ENCODE measurements around the gene GMDS. TPM values are rescaled to one million over a fixed set of nuclear protein-coding genes. Genes with fewer than 3 reads are reported as not detected.
A peak's percentile ranks its signal among the peaks of the same experiment; 100 is the strongest.

GMDS gene
- total RNA-seq, 1 experiment from 2014 or later = 27.6 TPM

DNA sequence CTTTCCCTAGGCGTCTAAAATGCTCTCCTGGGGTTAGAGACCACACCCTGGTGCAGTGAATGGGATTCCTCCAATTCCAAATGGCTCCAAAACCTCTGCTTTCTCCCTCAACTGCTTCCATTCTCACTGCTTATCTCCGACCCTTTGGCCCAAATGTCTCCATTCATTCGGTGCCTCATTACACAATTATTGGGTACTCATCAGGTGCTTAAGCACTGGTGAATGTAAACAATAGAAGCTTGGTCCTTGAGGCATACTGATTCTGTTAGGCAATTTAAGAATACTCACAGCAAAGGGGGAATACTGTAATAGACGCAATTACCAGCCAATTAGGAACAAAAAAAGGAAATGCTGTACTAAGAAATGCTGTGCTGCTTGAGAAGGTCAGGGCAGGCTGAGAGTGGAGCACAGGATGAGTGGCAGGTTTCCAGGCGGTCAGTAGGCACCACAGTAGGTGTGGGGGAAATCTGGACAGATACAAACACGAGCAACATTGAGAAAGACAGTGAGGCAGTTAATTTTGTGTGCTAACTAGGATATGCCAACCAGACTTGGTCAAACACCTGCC is 23.0 kb downstream of the GMDS start:
- H2AK5ac ChIP-seq (ENCODE audit: insufficient read length, low read length) = no peak overlapping the region
- no peak overlapping the region for H3K27ac ChIP-seq (ENCODE audit: insufficient read length, low read depth, low read length)
- no peak overlapping the region for H3K9ac ChIP-seq (ENCODE audit: extremely low read depth, insufficient read length, low read length)
- H4K91ac ChIP-seq (ENCODE audit: insufficient read length, low read depth, low read length) = no peak overlapping the region
- Mint-ChIP-seq H3K27ac (peak overlapping the region in 1 of 3 experiments; percentile 72; a peak in 1 of 7 replicates), H3K36me3 (ENCODE audit: insufficient read depth in 1 of 3, low read depth in 3 of 3) (no peaks in the 10 kb centered on the region), H3K27me3 (ENCODE audit: low read depth) (no peaks in the 10 kb centered on the region), H3K4me3 (no peak overlapping the region), H3K9me3 (no peaks in the 10 kb centered on the region), H3K4me1 (peaks cover 13 to 24% of the 10 kb centered on the region in 2 experiments)
- H4K8ac ChIP-seq (replicated peaks; ENCODE audit: insufficient read length, low read depth, low read length) = no peak overlapping the region
- no peak overlapping the region for H4K5ac ChIP-seq (ENCODE audit: insufficient read length, low read depth, low read length)
- H3K4ac ChIP-seq (ENCODE audit: low read depth, low read length) = no peak overlapping the region
- no peak overlapping the region for H3K4me2 ChIP-seq (ENCODE audit: insufficient read depth, insufficient read length, low read length)
- H3K79me1 ChIP-seq (ENCODE audit: insufficient read depth, low read depth, low read length, poor library complexity, severe bottlenecking) = no peaks in the 10 kb centered on the region
- H3K79me2 ChIP-seq (ENCODE audit: insufficient read depth, low read length) = no peaks in the 10 kb centered on the region
- no peak overlapping the region for H2BK15ac ChIP-seq (ENCODE audit: low read depth, low read length)
- no peaks in the 10 kb centered on the region for H4K20me1 ChIP-seq (ENCODE audit: control insufficient read depth, insufficient read depth, insufficient read length)
- H3K56ac ChIP-seq (ENCODE audit: insufficient read length, low read depth, low read length) = no peak overlapping the region
- no peak overlapping the region for H3K18ac ChIP-seq (ENCODE audit: insufficient read length, low read depth, low read length)
- H3K23me2 ChIP-seq (ENCODE audit: insufficient read length, low read depth, low read length, poor library complexity, severe bottlenecking) = no peaks in the 10 kb centered on the region
- no peak overlapping the region for H2BK5ac ChIP-seq (ENCODE audit: insufficient read length, low read length)
- no peaks in the 10 kb centered on the region; the same call in 1 of the 2 replicates for H3K4me1 ChIP-seq (ENCODE audit: insufficient read depth, low read length)
- H3K14ac ChIP-seq (ENCODE audit: insufficient read depth, low read length) = no peak overlapping the region
- H3T11ph ChIP-seq (ENCODE audit: low read length) = no peak overlapping the region
- H3K9me3 ChIP-seq (ENCODE audit: control insufficient read depth, low read depth, low read length) = no peaks in the 10 kb centered on the region
- no peaks in the 10 kb centered on the region for H3K27me3 ChIP-seq (ENCODE audit: insufficient read depth, low read length)
- H2BK20ac ChIP-seq (ENCODE audit: low read depth, low read length, poor library complexity, severe bottlenecking) = no peak overlapping the region
- TF ChIP-seq, protein P1, sequence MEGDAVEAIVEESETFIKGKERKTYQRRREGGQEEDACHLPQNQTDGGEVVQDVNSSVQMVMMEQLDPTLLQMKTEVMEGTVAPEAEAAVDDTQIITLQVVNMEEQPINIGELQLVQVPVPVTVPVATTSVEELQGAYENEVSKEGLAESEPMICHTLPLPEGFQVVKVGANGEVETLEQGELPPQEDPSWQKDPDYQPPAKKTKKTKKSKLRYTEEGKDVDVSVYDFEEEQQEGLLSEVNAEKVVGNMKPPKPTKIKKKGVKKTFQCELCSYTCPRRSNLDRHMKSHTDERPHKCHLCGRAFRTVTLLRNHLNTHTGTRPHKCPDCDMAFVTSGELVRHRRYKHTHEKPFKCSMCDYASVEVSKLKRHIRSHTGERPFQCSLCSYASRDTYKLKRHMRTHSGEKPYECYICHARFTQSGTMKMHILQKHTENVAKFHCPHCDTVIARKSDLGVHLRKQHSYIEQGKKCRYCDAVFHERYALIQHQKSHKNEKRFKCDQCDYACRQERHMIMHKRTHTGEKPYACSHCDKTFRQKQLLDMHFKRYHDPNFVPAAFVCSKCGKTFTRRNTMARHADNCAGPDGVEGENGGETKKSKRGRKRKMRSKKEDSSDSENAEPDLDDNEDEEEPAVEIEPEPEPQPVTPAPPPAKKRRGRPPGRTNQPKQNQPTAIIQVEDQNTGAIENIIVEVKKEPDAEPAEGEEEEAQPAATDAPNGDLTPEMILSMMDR (conservative IDR thresholded peaks at IDR 0.05) = no peak
- H2BK120ac ChIP-seq (ENCODE audit: low read depth, low read length, poor library complexity, severe bottlenecking) = no peak overlapping the region
- no peak overlapping the region for H3K23ac ChIP-seq (ENCODE audit: insufficient read length, low read depth, low read length)
- no CpG with 5 or more reads among the region's 6 CpGs for WGBS (ENCODE audit: extremely low coverage, insufficient read length, low lambda C conversion rate)
- no peak overlapping the region for H2BK12ac ChIP-seq (ENCODE audit: insufficient read length, low read depth, low read length)
- no peak for DNase-seq
- H2AFZ ChIP-seq (ENCODE audit: low read length) = no peak overlapping the region
